ENCODE measurements around the gene KLK2. TPM values are rescaled to one million over a fixed set of nuclear protein-coding genes. Genes with fewer than 3 reads are reported as not detected.

KLK2 gene
- total and polyA plus RNA-seq, 2 of the 4 experiments (the other 2 are of a cell fraction), result not detected

GRCh38 chr19:50875795-50876422 is 2.7 kb downstream of the KLK2 start:
- Histone ChIP-seq H3K4me3 (ENCODE audit: insufficient read depth, low read depth, low read length) (no peak overlapping the region), H2AK9ac (replicated peaks; ENCODE audit: low read depth, low read length, poor library complexity) (no peak overlapping the region), H3K27me3 (ENCODE audit: control insufficient read depth, insufficient read depth, low read length) (peaks cover 2% of the 10 kb centered on the region), H3K4ac (ENCODE audit: low read depth, low read length) (no peak overlapping the region), H4K91ac (ENCODE audit: insufficient read depth, low read depth, low read length) (no peak overlapping the region), H4K5ac (ENCODE audit: low read depth, low read length) (no peak overlapping the region), H3K56ac (ENCODE audit: extremely low read depth, insufficient read depth, low read length) (no peak overlapping the region), H3K18ac (ENCODE audit: low read depth, low read length) (no peak overlapping the region), H3K9me3 (ENCODE audit: control insufficient read depth, insufficient read depth, low read length) (no peaks in the 10 kb centered on the region), H2BK120ac (ENCODE audit: low read depth, low read length) (no peak overlapping the region), H2BK5ac (ENCODE audit: low read depth, low read length, poor library complexity, severe bottlenecking) (no peak overlapping the region), H2BK15ac (ENCODE audit: low read depth, low read length) (no peak overlapping the region), H3K23ac (ENCODE audit: low read depth, low read length) (no peak overlapping the region), H3K9ac (ENCODE audit: low read depth, low read length) (no peak overlapping the region), H4K20me1 (ENCODE audit: insufficient read depth, low read length) (no peaks in the 10 kb centered on the region), H4K8ac (ENCODE audit: low read depth in 2 of 2, low read length in 2 of 2) (no peak overlapping the region), H2AK5ac (ENCODE audit: low read depth, low read length) (no peak overlapping the region), H3K79me1 (ENCODE audit: low read depth in 1 of 2, low read length in 2 of 2) (no peaks in the 10 kb centered on the region), H3K9me1 (ENCODE audit: insufficient read depth, low read length) (no peaks in the 10 kb centered on the region), H2AFZ (replicated peaks; ENCODE audit: low read length, poor library complexity) (no peak overlapping the region), H3K27ac (ENCODE audit: insufficient read depth, low read length) (no peak overlapping the region), H3K4me1 (ENCODE audit: control insufficient read depth, insufficient read depth, low read length) (no peaks in the 10 kb centered on the region), H3K14ac (replicated peaks; ENCODE audit: low read depth, low read length) (no peak overlapping the region), H2BK20ac (ENCODE audit: low read depth, low read length) (no peak overlapping the region), H3K36me3 (ENCODE audit: control insufficient read depth, insufficient read depth, low read length) (no peaks in the 10 kb centered on the region), H3K4me2 (ENCODE audit: low read depth, low read length) (no peak overlapping the region)
- no peak for TF ChIP-seq BHLHE40 (IDR thresholded peaks at IDR 0.05; ENCODE audit: low read depth, low read length)
- TF ChIP-seq RFX5 (IDR thresholded peaks at IDR 0.05; ENCODE audit: low read depth, low read length), result no peak
- no peak for TF ChIP-seq USF2 (IDR thresholded peaks at IDR 0.05; ENCODE audit: low read depth, low read length)
- TF ChIP-seq CHD1 (IDR thresholded peaks at IDR 0.05; ENCODE audit: low read depth, low read length), result no peak
- TF ChIP-seq RCOR1 (IDR thresholded peaks at IDR 0.05; ENCODE audit: insufficient replicate concordance, low read length), result no peak
- no peak for TF ChIP-seq FOS (IDR thresholded peaks at IDR 0.05; ENCODE audit: low read depth, low read length)
- no peak for TF ChIP-seq RAD21 (IDR thresholded peaks at IDR 0.05; ENCODE audit: low read length)
- TF ChIP-seq MAZ (IDR thresholded peaks at IDR 0.05; ENCODE audit: borderline replicate concordance, low read depth, low read length), result no peak
- TF ChIP-seq NFE2L2 (IDR thresholded peaks at IDR 0.05; ENCODE audit: low read depth, low read length), result no peak
- TF ChIP-seq CEBPB (IDR thresholded peaks at IDR 0.05; ENCODE audit: low read depth, low read length), result no peak
- TF ChIP-seq MAFK (IDR thresholded peaks at IDR 0.05; ENCODE audit: low read depth, low read length), result no peak
- no peak for TF ChIP-seq MXI1 (IDR thresholded peaks at IDR 0.05; ENCODE audit: borderline replicate concordance, low read depth, low read length)
- no peak for TF ChIP-seq CTCF (conservative IDR thresholded peaks at IDR 0.05; ENCODE audit: low read depth, low read length)
- TF ChIP-seq SMC3 (IDR thresholded peaks at IDR 0.05; ENCODE audit: low read depth, low read length), result no peak
- TF ChIP-seq ELK1 (IDR thresholded peaks at IDR 0.05; ENCODE audit: borderline replicate concordance, low read depth, low read length), result no peak
- TF ChIP-seq POLR2A (IDR thresholded peaks at IDR 0.05; ENCODE audit: low read depth, low read length), result no peak
- intact Hi-C loops (cut with micrococcal nuclease), result no loop called here
- POLR2A ChIA-PET (ENCODE audit: unreplicated experiment), result no interaction called here
- CTCF ChIA-PET, result interaction anchor here (0.6 kb wide), 2 partner anchors 26 to 57 kb away, joined by 3 read pairs; no protein-coding TSS in a partner anchor
- WGBS, 2 experiments (ENCODE audit: extremely low coverage in 2 of 2, insufficient read length in 1 of 2), result 22% methylated on average over 6 of the region's 9 CpGs; no CpG with 5 or more reads in 1 of the 2 experiments
- dilution Hi-C loops (cut with HindIII; ENCODE audit: low sequenced_read_pairs, unreplicated experiment), result no loop called here
- in situ Hi-C loops (cut with MboI; ENCODE audit: low sequenced_read_pairs), result no loop called here
- DNase-seq (no peak), ATAC-seq (ENCODE audit: low read depth) (no peak)
- BruUV-seq (replicated peaks), result no TSS peak
